AG09309 (cell line): ENCODE measurements around the gene FAM81A.
A peak's percentile ranks its signal among the peaks of the same experiment; 100 is the strongest.

Experiments used
- DNase-seq: peaks from one replicate; pipeline ENCODE4 v3.0.0-alpha.2; 2010; ENCODE audit warnings: low read depth
- H3K4me3 ChIP-seq: 2 replicates; pipeline ENCODE4 v1.5.1; 2011; ENCODE audit warnings: mild to moderate bottlenecking, low read depth, low read length, moderate library complexity; ENCODE audit not compliant: control insufficient read depth
- TF ChIP-seq, protein P1 (sequence below): IDR thresholded peaks from 2 replicates; pipeline ENCODE4 v1.5.1; 2011; ENCODE audit warnings: mild to moderate bottlenecking, low read depth, low read length, inconsistent platforms; ENCODE audit not compliant: insufficient read depth, control insufficient read depth; ENCODE audit errors: missing control alignments

Gene FAM81A

DNA sequence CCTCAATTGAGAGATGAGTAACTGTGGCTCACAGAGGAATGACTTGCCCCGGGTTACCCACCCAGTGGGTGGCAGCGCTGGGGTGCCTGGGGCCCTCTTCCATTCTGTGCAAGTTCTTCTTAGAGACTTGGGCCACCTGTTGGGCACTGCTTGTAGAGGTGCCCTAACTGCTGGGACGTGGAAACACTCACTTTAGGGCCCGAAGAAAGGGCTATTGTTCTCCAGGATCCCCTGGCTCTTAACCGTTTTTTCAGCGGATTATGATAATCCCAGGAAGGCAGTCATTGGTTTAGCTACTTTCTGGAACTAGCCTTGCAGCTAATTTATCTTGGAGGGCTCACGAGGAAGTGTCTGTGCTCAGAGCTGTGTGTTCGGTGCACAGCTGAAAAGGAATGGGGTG, 107.6 kb downstream of the FAM81A start:
- no peak overlapping the region for H3K4me3 ChIP-seq
- TF ChIP-seq, protein P1, sequence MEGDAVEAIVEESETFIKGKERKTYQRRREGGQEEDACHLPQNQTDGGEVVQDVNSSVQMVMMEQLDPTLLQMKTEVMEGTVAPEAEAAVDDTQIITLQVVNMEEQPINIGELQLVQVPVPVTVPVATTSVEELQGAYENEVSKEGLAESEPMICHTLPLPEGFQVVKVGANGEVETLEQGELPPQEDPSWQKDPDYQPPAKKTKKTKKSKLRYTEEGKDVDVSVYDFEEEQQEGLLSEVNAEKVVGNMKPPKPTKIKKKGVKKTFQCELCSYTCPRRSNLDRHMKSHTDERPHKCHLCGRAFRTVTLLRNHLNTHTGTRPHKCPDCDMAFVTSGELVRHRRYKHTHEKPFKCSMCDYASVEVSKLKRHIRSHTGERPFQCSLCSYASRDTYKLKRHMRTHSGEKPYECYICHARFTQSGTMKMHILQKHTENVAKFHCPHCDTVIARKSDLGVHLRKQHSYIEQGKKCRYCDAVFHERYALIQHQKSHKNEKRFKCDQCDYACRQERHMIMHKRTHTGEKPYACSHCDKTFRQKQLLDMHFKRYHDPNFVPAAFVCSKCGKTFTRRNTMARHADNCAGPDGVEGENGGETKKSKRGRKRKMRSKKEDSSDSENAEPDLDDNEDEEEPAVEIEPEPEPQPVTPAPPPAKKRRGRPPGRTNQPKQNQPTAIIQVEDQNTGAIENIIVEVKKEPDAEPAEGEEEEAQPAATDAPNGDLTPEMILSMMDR = no peak
- DNase-seq = no peak

DNA sequence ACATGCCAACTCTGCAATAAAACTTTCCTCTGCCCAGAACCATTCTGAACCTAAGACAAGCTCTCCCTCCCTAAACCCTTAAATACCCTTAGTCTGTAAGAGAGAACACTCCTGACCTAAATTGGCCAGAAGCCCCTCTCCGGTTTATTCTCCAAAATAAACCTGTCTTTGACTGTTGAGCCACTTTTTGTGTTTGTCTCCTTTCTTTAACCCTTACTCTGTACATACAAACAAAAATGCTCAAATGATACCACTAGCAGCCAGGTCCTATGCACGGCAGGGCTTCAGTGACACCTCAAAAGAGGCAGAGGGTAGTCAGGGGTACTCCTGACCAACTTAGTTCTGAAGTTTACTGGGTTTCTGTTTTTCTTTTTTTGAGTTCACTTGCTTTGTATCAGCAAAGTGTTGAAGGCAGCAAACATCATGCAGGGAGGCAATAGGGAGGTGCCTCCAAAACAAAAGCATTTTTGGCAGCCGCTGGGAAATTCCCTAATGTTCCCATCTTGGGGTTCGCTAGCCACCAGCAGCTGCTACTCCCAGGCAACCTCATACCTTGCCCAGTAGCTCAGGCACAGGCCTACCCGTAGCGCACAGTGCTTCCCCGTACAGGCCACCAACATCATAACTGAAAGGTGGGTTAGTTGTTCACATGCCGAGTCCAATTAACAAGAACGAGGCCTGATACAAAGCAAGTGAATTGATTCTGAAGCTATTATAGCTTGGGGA, 110.7 kb downstream of the FAM81A start:
- H3K4me3 ChIP-seq = no peak overlapping the region
- no peak for DNase-seq
- TF ChIP-seq, protein P1 = no peak

DNA sequence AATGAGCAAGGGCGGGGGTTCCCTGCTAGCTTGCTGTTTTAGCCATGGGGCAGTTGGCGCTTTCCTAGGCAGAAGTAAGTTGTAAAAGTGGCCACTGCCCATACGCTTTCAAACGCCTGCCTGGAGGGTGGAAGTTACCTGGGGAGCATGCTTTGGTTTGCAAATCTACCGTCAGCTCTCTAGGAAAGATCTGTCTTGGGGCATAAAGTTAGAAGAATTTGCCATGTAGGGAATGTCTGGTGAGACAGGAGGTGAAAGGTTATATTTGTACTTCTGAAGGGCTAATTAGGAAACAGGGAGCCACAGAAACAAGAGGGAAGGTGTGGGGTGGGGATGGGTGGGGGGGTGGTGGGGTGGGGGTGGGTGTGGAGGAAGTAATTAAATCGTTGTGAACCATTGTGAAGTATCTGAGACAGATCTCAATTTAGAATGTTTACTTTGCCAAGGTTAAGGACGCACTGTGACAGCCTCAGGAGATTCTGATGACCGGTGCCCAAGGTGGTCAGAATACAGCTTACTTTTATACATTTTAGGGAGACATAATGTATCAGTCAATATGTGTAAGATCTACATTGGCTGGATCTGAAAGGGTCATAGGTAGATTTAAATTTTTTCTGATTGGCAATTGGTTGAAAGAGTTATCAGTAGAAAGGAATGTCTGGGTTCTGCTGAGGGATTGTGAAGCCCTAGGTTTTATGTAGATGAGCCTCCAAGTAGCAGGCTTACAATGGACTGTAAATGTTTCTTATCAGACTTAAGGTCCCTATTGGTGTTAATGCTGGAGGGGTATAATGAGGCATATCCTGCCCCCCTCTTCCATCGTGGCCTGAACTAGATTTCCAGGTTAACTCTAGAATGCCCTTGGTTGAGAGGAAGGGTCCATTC, 111.6 kb downstream of the FAM81A start:
- TF ChIP-seq, protein P1 = no peak
- H3K4me3 ChIP-seq = no peak overlapping the region
- DNase-seq = no peak

- TF ChIP-seq, protein P1 = no peak
- DNase-seq = no peak
- no peak overlapping the region for H3K4me3 ChIP-seq
Measured at GRCh38 chr15:59550530-59550929, 112.5 kb downstream of the FAM81A start.

DNA sequence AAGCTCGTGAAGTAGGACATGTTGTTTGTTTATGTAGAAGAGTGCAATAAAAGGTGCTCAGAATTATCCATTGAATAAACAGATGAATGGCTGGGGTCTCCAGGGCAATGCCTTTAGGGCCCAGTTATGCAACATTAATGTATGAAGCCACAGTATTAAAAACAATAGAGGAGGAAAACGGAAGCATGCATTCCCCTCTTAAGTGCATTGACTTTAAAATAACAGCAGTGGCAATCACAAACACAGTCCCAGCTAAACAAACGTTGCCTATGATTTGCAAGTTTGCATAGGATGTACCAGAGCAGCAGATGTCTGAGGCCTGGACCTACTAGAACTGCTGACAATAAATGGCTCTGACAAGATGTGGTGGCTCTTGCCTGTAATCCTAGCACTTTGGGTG, 113.0 kb downstream of the FAM81A start:
- DNase-seq = no peak
- TF ChIP-seq, protein P1 = no peak

DNA sequence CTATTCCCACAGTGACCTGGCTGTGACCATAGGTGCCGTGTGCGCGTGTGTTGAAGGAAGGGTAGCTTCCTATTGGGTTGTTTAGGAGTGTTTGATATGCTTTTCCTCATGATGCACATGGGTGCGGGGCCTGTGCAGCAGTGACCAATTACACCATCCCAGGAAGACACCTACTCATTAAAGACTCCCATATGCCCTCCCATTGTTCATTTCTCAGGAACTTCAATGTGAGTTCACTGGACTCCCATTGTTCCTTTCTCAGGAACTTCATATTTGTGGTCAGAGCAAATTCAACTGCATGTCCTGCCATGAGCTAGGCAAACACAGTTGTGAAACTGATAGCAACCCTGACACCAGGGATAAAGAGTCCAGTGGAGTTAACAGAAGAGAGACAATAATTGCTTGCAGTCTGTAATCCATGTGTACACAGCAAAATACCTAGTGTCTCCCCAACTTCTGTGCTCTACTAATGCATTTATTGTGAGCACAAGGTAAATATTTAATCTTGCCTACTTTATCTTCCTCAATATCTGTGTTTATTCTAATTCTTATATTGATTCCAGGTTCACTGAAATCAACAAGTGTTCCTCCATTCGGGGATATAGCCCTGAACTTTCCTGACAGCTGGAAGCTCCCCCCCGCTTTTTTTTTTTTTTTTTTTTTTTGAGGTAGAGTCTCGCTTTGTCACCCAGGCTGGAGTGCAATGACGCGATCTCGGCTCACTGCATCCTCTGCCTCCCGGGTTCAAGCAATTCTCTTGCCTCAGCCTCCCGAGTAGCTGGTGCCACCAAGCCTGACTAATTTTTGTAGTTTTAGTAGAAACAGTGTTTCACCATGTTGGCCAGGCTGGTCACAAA, 116.1 kb downstream of the FAM81A start:
- H3K4me3 ChIP-seq = no peak overlapping the region
- DNase-seq = peak; percentile 23
- TF ChIP-seq, protein P1 = no peak

More for the DNA sequence above, 113.0 kb downstream of the FAM81A start:
- H3K4me3 ChIP-seq = no peak overlapping the region
